MM.1S (cell line): ENCODE data around the gene PIGR.

Experiments
- DNase-seq: peaks from one replicate; pipeline ENCODE4 v3.0.0-alpha.2; 2015
- H2AFZ ChIP-seq: fragments of 300-600 bp; sonication (generic); 2 replicates; pipeline ENCODE4 v1.6.0; 2016; ENCODE audit warnings: antibody characterized with exemption, low read length
- H3F3A ChIP-seq: fragments of 300-600 bp; sonication (generic); 2 replicates; pipeline ENCODE4 v1.6.1; 2016; ENCODE audit warnings: mild to moderate bottlenecking, antibody characterized with exemption, low read length, moderate library complexity, mixed read lengths; ENCODE audit not compliant: insufficient read depth
- H3K27ac ChIP-seq: fragments of 300-600 bp; sonication (generic); 2 replicates; pipeline ENCODE4 v1.5.1; 2016; ENCODE audit warnings: mild to moderate bottlenecking, low read length
- H3K27me3 ChIP-seq: fragments of 300-600 bp; sonication (generic); replicated peaks from 2 replicates; pipeline ENCODE4 v1.6.0; 2016; ENCODE audit warnings: low read length; ENCODE audit not compliant: insufficient read depth
- H3K36me3 ChIP-seq: fragments of 300-600 bp; sonication (generic); replicated peaks from 2 replicates; pipeline ENCODE4 v1.6.1; 2016; ENCODE audit warnings: mild to moderate bottlenecking, low read length, mixed read lengths; ENCODE audit not compliant: insufficient read depth
- H3K4me1 ChIP-seq: fragments of 300-600 bp; sonication (generic); 2 replicates; pipeline ENCODE4 v1.6.1; 2016; ENCODE audit warnings: low read length, mixed read lengths
- H3K4me2 ChIP-seq: fragments of 300-600 bp; sonication (generic); 2 replicates; pipeline ENCODE4 v1.6.0; 2016; ENCODE audit warnings: low read depth, low read length
- H3K4me3 ChIP-seq: fragments of 300-600 bp; sonication (generic); 2 replicates; pipeline ENCODE4 v1.5.1; 2016; ENCODE audit warnings: low read length, mixed read lengths
- H3K79me2 ChIP-seq: fragments of 300-600 bp; sonication (generic); 2 replicates; pipeline ENCODE4 v1.6.1; 2016; ENCODE audit warnings: mixed run types, low read length, mixed read lengths
- H3K9ac ChIP-seq: fragments of 300-600 bp; sonication (generic); 2 replicates; pipeline ENCODE4 v1.6.1; 2016; ENCODE audit warnings: low read length, mixed read lengths
- H3K9me2 ChIP-seq: fragments of 300-600 bp; sonication (generic); replicated peaks from 2 replicates; pipeline ENCODE4 v1.6.1; 2016; ENCODE audit warnings: mild to moderate bottlenecking, low read length, mixed read lengths; ENCODE audit not compliant: insufficient read depth
- H3K9me3 ChIP-seq: fragments of 300-600 bp; sonication (generic); replicated peaks from 2 replicates; pipeline ENCODE4 v1.6.1; 2016; ENCODE audit warnings: mild to moderate bottlenecking, low read length, mixed read lengths; ENCODE audit not compliant: insufficient read depth
- H4K20me1 ChIP-seq: fragments of 300-600 bp; sonication (generic); 2 replicates; pipeline ENCODE4 v1.6.1; 2016; ENCODE audit warnings: mild to moderate bottlenecking, low read length, moderate library complexity, mixed read lengths; ENCODE audit not compliant: insufficient read depth
- CTCF ChIP-seq: fragments of 300-600 bp; sonication (generic); IDR thresholded peaks from 2 replicates; pipeline ENCODE4 v1.5.1; 2016; ENCODE audit warnings: antibody characterized with exemption, low read length, mixed read lengths
- EZH2 ChIP-seq: fragments of 300-600 bp; sonication (generic); optimal IDR thresholded peaks from 2 replicates; pipeline ENCODE3; 2017; ENCODE audit warnings: low read depth, mild to moderate bottlenecking, antibody characterized with exemption, low read length, mixed read lengths
- EZH2phosphoT487 ChIP-seq: fragments of 300-600 bp; sonication (generic); IDR thresholded peaks from 2 replicates; pipeline ENCODE4 v1.6.1; 2018; ENCODE audit warnings: antibody characterized with exemption, low read length

The PIGR gene

GRCh38 chr1:206986885-206987284 lies 40.6 kb upstream of the PIGR start:
- Histone ChIP-seq H3K79me2 (no peaks in the 10 kb centered on the region), H3K4me1 (no peaks in the 10 kb centered on the region), H3K9me3 (no peaks in the 10 kb centered on the region), H3K27ac (no peak overlapping the region), H4K20me1 (no peaks in the 10 kb centered on the region), H2AFZ (no peak overlapping the region), H3K4me2 (no peak overlapping the region), H3F3A (no peaks in the 10 kb centered on the region), H3K4me3 (no peak overlapping the region), H3K9ac (no peak overlapping the region), H3K9me2 (no peaks in the 10 kb centered on the region), H3K27me3 (no peaks in the 10 kb centered on the region), H3K36me3 (no peaks in the 10 kb centered on the region)
- TF ChIP-seq EZH2phosphoT487 (no peak), CTCF (no peak), EZH2 (no peak)
- DNase-seq, result no peak

DNA sequence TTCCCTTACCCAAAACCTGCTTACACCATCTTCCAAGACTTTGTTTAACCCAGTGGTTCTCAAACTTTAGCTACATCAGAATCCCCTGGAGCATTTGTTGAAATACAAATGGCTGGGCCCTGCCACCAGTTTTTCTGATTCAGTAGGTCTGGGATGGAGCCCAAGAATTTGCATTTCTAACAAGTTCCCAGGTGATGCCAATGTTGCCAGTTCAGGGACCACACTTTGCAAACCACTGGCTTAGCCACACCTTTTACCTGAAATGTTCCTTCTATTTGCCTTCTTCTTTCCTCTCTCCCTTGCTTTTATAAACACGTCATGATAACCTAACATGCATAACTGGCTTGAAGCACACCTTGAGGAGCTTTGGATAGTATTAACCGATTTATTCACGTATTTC lies 40.1 kb upstream of the PIGR start:
- DNase-seq, result no peak
- Histone ChIP-seq H3K9ac (no peak overlapping the region), H3K4me3 (no peak overlapping the region), H3K79me2 (no peaks in the 10 kb centered on the region), H3F3A (no peaks in the 10 kb centered on the region), H3K27me3 (no peaks in the 10 kb centered on the region), H3K36me3 (no peaks in the 10 kb centered on the region), H3K4me1 (no peaks in the 10 kb centered on the region), H3K9me2 (no peaks in the 10 kb centered on the region), H3K9me3 (no peaks in the 10 kb centered on the region), H3K27ac (no peak overlapping the region), H2AFZ (no peak overlapping the region), H3K4me2 (no peak overlapping the region), H4K20me1 (no peaks in the 10 kb centered on the region)
- TF ChIP-seq CTCF (no peak), EZH2phosphoT487 (no peak), EZH2 (no peak)

- no peak overlapping the region for H3K27ac ChIP-seq
- no peaks in the 10 kb centered on the region for H3K9me3 ChIP-seq
- H3F3A ChIP-seq, result no peaks in the 10 kb centered on the region
- no peak overlapping the region for H2AFZ ChIP-seq
- no peaks in the 10 kb centered on the region for H3K4me1 ChIP-seq
- H3K79me2 ChIP-seq, result no peaks in the 10 kb centered on the region
- H3K9me2 ChIP-seq, result no peaks in the 10 kb centered on the region
- no peak overlapping the region for H3K9ac ChIP-seq
- H3K27me3 ChIP-seq, result no peaks in the 10 kb centered on the region
- H4K20me1 ChIP-seq, result no peaks in the 10 kb centered on the region
- TF ChIP-seq EZH2, result no peak
- DNase-seq, result no peak
- H3K4me2 ChIP-seq, result no peak overlapping the region
- no peak overlapping the region for H3K4me3 ChIP-seq
- no peaks in the 10 kb centered on the region for H3K36me3 ChIP-seq
These were observed 39.0 kb upstream of the PIGR start for GRCh38 chr1:206985162-206985749.

DNA sequence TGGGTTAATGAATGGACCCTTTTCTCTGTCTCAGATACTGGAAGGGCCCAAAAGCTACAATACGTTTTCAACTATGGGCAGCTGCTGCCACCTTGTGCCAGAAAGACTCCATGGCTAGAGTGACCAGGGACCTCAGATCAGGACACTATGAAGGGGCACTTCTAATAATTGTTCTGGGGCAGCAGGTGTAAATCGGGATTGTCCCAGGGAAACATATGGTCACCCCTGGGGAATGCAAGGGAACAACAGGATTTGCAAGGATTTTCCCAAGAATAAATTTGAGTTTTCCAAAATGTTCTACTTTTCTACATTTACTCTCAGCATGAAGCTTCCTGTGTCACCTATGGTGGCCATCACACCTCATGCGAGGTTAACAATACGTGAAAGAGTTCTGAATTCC lies 36.0 kb upstream of the PIGR start:
- Histone ChIP-seq H2AFZ (no peak overlapping the region), H3K27me3 (no peaks in the 10 kb centered on the region), H3K9ac (no peak overlapping the region), H3K4me1 (no peaks in the 10 kb centered on the region), H3K4me2 (no peak overlapping the region), H3K27ac (no peak overlapping the region), H3F3A (no peaks in the 10 kb centered on the region), H3K9me2 (no peaks in the 10 kb centered on the region), H4K20me1 (no peaks in the 10 kb centered on the region), H3K9me3 (no peaks in the 10 kb centered on the region), H3K4me3 (no peak overlapping the region), H3K79me2 (no peaks in the 10 kb centered on the region), H3K36me3 (no peaks in the 10 kb centered on the region)
- DNase-seq, result peak; percentile 70
- TF ChIP-seq CTCF (peak; percentile 96), EZH2 (no peak), EZH2phosphoT487 (no peak)
